Bronchial epithelial cell (primary cell): Measurements from ENCODE around the gene SCGB1A1. TPM values are rescaled to one million over a fixed set of nuclear protein-coding genes. Genes with fewer than 3 reads are reported as not detected.

Experiments used
- DNase-seq: peaks from one replicate; pipeline ENCODE4 v3.0.0-alpha.2; 2010; ENCODE audit warnings: low read depth
- FAIRE-seq: peaks from 2 replicates; lab custom pipeline; 2011; peaks lifted over from hg19 to GRCh38; lab: Jason Lieb, UNC
- H3K27me3 ChIP-seq: 2 replicates; pipeline ENCODE4 v1.5.1; 2011; ENCODE audit warnings: low read length; ENCODE audit not compliant: control insufficient read depth, insufficient read depth
- H3K36me3 ChIP-seq: 2 replicates; pipeline ENCODE4 v1.5.1; 2011; ENCODE audit warnings: low read length; ENCODE audit not compliant: control insufficient read depth, insufficient read depth
- H3K4me3 ChIP-seq: 2 replicates; pipeline ENCODE4 v1.5.1; 2011; ENCODE audit warnings: mild to moderate bottlenecking, low read depth, low read length, control low read depth
- CTCF ChIP-seq: IDR thresholded peaks from 2 replicates; pipeline ENCODE4 v1.5.1; 2011; ENCODE audit warnings: mild to moderate bottlenecking, moderate library complexity, low read length, control low read depth, inconsistent platforms; ENCODE audit not compliant: insufficient read depth, severe bottlenecking
- total RNA-seq: library from RNA; depleted of rRNA; stranded (reverse); fragments of >200 nt; gene quantifications from 2 replicates; pipeline ENCODE4 v1.2.1, GENCODE V29; 2014

The SCGB1A1 gene
- not detected in 2 replicates for total RNA-seq

GRCh38 chr11:62418733-62419132 lies at the start of gene SCGB1A1:
Gene SCGB1A1, plus strand, starts transcription at chr11:62419033. Its CDS starts 63 bp downstream, at chr11:62419096.
- no peak for TF ChIP-seq CTCF
- FAIRE-seq (no peak), DNase-seq (no peak)
- no peak within 1 kb of the TSS for H3K4me3 ChIP-seq
- no peaks in the 10 kb centered on the region for H3K36me3 ChIP-seq
- H3K27me3 ChIP-seq = peaks cover 3% of the 10 kb centered on the region

- H3K4me3 ChIP-seq = no peak overlapping the region
- no peak for DNase-seq
- no peaks in the 10 kb centered on the region for H3K27me3 ChIP-seq
- no peak for FAIRE-seq
- no peaks in the 10 kb centered on the region for H3K36me3 ChIP-seq
- TF ChIP-seq CTCF = no peak
These were observed 47.9 kb upstream of the SCGB1A1 start for GRCh38 chr11:62370743-62371440.

- Histone ChIP-seq H3K27me3 (no peaks in the 10 kb centered on the region), H3K4me3 (no peak overlapping the region), H3K36me3 (no peaks in the 10 kb centered on the region)
- no peak for TF ChIP-seq CTCF
- DNase-seq (no peak), FAIRE-seq (no peak)
These were observed 46.0 kb upstream of the SCGB1A1 start for GRCh38 chr11:62372871-62373270.

GRCh38 chr11:62373464-62374119 lies 45.2 kb upstream of the SCGB1A1 start:
- FAIRE-seq = no peak
- TF ChIP-seq CTCF = no peak
- Histone ChIP-seq H3K36me3 (no peaks in the 10 kb centered on the region), H3K4me3 (no peak overlapping the region), H3K27me3 (no peaks in the 10 kb centered on the region)
- DNase-seq = no peak

- no peaks in the 10 kb centered on the region for H3K27me3 ChIP-seq
- DNase-seq (no peak), FAIRE-seq (no peak)
- no peak overlapping the region for H3K4me3 ChIP-seq
- no peak for TF ChIP-seq CTCF
- no peaks in the 10 kb centered on the region for H3K36me3 ChIP-seq
These were observed 44.0 kb upstream of the SCGB1A1 start for GRCh38 chr11:62374801-62375200.
